Islet precursor cell (in vitro differentiated cells): ENCODE results near the gene OTOF.

ENCODE experiments used
- DNase-seq: peaks from one replicate; pipeline ENCODE4 v3.0.0-alpha.2; 2018

OTOF gene

DNA sequence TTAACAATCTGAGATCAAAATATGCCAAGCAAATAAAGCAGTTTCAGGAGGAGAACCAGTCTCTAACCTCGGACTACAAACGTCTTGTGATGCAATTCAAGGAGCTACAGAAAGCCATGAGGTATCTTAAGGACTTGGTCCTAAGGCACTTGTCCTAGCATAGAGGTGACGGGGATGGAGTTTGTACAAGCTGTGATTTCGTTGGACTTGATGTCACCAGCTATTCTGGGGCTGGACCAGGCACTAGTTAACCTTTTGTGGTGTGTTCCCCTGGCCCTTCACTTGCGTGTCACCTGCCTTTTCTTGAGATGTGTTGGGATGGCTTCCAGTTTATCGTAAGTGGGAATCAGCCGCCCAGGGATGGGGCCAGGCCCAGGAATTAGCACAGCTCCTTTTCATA lies 33.7 kb downstream of the OTOF start:
- no peak for DNase-seq

GRCh38 chr2:26442707-26443106 lies 35.2 kb downstream of the OTOF start:
- DNase-seq = no peak

GRCh38 chr2:26442301-26442700 lies 35.6 kb downstream of the OTOF start:
- no peak for DNase-seq

DNA sequence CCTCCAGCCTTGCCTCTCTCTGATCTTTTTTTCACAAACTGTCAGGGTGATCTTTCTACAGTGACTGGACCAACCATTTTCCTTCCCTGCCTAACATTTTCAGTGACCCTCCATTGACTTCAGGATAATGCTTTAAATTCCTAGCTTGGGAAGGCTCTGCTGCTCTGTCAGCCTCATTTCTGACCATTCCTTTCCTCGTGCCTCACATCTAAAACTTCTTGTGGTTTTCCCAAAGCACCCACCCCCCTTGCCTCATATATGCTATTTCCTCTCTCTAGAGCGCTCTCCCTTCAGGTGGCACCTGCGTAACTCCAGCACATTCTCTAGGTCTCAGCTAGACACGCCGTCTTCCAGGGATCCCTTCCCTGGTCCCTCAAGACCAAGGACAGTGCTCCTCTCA lies 39.0 kb downstream of the OTOF start:
- no peak for DNase-seq

GRCh38 chr2:26438526-26438925 lies 39.4 kb downstream of the OTOF start:
- no peak for DNase-seq

GRCh38 chr2:26435106-26435505 lies 42.8 kb downstream of the OTOF start:
- no peak for DNase-seq

- no peak for DNase-seq
Observed at GRCh38 chr2:26432859-26433258, 45.1 kb downstream of the OTOF start.

GRCh38 chr2:26432363-26432762 lies 45.6 kb downstream of the OTOF start:
- DNase-seq = no peak

DNA sequence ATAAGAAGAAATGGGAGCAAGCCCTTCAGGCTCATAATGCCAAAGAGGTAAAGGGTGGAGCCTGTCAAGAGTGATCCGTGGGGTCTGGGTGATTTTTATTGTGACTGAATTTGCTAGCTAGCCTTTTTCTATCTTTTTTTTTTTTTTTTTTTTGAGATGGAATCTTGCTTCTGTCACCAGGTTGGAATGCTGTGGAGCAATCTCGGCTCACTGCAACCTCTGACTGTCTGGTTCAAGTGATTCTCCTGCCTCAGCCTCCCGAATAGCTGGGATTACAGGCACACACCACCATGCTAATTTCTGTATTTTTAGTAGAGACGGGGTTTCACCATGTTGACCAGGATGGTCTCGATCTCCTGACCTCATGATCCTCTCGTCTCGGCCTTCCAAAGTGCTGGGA lies 47.1 kb downstream of the OTOF start:
- DNase-seq = no peak

- DNase-seq = no peak
Observed at GRCh38 chr2:26429779-26430578, 47.9 kb downstream of the OTOF start.

DNA sequence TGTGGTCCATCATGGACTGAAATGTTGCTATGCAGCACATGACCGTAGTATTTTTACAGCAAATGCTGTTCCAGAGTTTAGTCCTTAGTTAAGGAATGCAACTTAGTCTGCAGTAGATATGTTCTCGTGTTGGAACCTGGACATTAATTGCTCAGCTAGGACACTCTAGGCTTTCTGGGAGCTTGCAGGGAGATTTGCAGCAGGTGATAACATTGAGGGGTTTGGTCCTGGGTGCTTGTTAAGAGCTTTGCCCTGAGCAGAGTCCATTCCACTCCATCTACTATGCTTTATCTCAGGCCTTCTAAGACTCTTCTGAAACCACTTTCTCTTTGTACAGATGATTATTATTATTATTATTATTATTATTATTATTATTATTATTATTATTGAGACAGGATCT lies 49.1 kb downstream of the OTOF start:
- no peak for DNase-seq

DNA sequence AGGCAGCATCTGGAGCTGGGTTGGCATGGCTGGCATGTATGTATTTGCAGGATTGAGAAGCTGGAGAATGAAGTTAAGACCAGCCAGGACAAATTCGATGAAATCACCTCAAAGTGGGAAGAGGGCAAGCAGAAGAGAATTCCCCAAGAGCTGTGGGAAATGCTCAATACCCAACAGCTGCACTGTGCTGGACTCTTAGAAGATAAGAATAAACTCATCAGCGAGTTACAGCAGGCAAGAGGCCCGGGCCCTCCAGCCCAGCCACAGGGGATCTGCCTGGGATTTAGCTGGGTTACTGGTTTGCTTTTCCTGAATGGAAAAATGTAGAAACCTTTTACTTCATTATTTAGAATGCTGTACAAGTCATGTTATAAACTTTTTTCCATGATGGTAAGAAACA lies 53.7 kb downstream of the OTOF start:
- no peak for DNase-seq

DNA sequence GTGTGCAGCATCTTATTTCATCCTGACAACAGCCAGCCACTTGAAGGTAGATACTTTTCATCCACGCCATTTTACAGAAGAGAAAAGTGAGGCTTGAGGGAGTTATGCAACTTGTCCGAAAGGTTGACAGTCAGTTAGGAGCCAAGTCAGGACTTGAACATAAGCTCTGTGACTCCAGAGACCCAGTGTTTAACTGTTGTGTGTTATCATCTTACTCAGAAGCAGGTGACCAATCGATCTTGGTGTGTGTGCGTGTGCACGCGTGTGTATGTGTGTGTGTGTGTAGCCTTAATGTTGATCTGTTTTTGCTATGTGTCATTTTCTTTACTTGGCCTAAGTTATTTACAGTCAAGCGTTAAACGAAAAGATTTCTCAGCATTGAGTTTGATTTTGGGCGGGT lies 54.2 kb downstream of the OTOF start:
- no peak for DNase-seq

DNA sequence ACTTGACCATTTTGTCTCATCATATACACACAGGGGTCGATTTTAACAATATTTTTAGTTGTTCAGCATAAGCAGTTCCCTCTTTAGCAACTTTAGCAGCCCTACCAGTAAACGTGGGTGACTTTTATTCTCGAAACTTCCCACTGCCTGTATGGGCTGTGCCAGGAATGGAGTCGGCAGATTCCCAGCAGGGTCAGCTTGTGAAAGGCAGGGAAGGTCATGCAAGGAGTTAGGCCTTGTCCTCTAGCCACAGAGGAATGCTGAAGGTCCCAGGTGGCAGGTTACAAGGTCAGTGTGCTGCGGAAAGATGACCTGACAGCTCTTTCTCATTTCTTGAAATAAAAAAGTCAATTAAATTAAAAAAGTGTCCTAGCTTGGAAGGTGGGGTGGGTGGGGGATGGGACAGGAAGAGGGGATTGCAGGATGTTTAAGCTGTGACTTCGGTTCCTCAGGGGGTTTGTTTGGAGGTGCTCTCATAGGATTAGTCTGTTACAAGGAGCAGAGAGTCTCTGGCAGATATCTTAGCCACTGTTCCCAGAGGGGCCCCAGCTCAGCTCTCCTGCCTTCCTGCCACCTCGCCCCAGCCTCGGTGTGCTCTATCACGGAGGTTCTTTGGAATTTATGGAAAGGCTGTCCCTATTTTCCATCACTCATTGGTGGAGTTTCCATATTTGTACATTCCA lies 54.8 kb downstream of the OTOF start:
- DNase-seq = no peak

DNA sequence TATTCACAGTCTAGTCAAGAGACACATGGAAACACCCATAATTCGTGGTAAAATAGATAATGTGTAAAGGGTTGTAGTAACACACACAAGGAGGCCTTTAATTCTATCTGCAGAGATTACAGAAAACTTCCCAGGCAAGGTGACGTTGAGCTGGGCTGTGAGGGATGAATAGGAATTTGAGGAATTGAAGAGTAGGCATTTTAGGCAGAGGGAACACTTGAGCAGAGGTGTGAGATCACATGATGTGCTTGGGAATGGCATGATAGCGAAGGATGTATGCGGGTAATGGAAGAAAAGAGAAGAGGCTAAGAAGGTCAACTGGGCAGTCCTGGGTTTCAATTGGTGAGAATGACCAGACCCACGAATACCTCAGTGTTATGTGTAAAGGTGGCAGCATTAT lies 56.0 kb downstream of the OTOF start:
- no peak for DNase-seq

DNA sequence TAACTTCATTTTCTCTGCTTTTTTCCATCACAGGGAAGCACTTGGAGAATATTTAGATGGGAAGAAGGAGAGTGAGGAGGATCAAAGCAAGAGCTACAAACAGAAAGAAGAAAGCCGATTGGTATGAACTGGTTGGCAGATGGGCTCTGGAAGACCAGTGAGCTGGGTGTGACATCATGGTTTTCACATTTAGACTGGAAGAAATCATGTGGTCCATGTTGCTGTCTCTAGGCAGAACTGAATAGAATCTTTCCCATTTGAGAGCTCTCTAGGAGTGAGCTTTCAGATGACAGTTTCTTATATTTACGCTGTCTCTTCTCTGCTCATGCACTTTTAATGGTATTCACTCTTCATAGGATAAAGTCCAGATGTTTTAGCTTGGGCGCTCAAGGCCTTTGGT lies 63.6 kb downstream of the OTOF start:
- no peak for DNase-seq

GRCh38 chr2:26412091-26412673 lies 65.7 kb downstream of the OTOF start:
- DNase-seq = no peak

DNA sequence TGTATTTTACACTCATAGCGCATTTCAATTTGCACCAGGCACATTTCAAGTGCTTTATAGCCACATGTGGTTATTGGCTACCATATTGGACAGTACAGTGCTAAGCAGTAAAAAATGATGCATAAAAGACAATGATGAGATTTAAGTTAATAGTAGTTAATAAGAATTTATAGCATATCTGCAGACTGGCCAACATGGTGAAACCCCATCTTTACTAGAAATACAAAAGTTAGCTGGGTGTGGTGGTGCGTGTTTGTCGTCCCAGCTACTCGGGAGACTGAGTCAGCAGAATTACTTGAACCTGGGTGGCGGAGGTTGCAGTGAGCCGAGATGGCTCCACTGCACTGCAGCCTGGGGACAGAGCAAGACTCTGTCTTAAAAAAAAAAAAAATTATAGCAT lies 66.5 kb downstream of the OTOF start:
- DNase-seq = no peak

DNA sequence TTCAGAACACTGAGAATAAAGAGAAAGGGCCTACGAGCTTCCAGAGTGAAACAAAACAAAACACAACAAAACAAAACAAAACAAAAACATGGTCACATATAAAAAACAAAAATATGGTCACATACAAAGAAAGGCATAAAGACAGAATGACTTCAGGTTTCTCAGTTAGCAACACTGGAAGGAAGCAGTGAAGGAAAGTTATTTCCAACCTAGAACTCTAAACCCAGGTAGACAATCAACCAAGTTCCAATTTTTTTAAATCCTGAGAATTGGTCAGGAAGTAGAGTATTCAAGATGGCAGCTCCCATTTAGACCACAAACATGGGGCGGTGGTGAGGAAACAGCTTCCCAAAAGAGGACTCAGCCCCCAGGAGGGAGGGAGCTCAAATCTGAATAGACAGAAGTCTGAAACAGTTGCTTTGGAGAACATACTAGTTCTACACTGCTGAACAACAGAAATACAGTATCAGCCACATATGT lies 67.1 kb downstream of the OTOF start:
- DNase-seq = no peak

DNA sequence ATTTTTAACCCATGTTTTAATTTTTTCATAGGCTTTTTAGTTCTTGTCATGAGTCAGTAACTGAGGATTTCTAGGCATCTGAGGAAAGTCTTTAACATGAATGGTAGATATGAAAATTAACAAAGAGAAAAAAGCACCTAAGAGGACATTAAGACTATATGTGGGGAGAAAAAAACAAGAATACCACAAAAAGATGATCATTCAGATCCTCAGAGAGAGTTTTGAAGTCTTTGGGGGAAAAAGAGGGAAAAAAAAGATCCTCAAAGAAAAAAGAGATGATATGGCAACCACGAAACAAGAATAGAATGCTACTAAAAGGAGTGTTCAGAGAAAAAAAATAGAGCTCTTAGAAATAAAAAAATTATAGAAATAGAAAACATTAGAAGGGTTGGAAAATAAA lies 68.1 kb downstream of the OTOF start:
- DNase-seq = no peak

DNA sequence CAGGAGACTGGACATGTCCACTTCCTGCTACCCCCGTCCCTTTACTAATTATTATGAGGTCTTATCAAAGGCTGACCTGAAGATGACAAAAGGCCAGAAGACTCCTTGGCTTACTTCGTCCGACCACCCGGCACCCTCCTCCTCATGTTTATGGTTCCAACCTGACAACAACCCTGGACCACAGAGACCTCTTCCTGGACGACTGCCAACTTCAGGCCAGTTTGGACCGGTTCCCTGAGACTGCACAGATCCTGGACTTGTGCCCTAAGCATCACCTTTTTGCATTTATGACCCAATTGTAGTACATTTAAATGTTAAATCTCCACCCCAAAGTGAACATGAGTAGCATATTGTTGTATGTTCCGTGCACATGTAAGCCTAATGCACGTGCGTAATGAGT lies 70.4 kb downstream of the OTOF start:
- no peak for DNase-seq
